Measurements from ENCODE around the gene LAPTM5. TPM values are rescaled to one million over a fixed set of nuclear protein-coding genes. Genes with fewer than 3 reads are reported as not detected.

LAPTM5 gene
- total RNA-seq, 1 donor from 2014 or later = 39.8 TPM

DNA sequence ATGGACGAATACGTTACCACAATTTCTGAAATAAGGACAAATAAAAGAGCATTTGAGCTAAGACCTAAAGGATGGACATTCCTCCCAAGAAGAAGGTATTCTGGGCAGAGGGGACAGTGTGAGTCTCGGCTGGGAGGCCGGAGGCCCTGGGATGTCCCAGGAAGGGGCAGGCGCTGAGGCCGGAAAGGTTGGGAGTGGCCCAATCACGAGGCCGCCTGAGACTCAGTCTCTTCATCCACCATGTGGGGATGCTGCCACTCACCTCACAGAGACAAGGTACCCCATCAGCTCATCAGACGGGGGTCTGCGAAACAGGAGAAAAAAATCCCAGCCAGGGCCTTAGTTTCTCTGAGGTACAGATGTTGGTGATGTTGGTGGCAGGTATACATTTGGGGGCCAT is 24.3 kb upstream of the LAPTM5 start:
- no peaks in the 10 kb centered on the region for H3K9me3 ChIP-seq
- intact Hi-C loops (cut with DNase I) = loop anchor here (2.0 kb wide), 1 partner anchor 61 kb away; no protein-coding TSS in a partner anchor
- H3K4me1 ChIP-seq = no peaks in the 10 kb centered on the region
- no peak overlapping the region for H3K27ac ChIP-seq
- no peak overlapping the region for H3K4me3 ChIP-seq
- no peak for DNase-seq (ENCODE audit: extremely low spot score in 2 of 2)
- H3K27me3 ChIP-seq = no peaks in the 10 kb centered on the region
- TF ChIP-seq, protein P1, sequence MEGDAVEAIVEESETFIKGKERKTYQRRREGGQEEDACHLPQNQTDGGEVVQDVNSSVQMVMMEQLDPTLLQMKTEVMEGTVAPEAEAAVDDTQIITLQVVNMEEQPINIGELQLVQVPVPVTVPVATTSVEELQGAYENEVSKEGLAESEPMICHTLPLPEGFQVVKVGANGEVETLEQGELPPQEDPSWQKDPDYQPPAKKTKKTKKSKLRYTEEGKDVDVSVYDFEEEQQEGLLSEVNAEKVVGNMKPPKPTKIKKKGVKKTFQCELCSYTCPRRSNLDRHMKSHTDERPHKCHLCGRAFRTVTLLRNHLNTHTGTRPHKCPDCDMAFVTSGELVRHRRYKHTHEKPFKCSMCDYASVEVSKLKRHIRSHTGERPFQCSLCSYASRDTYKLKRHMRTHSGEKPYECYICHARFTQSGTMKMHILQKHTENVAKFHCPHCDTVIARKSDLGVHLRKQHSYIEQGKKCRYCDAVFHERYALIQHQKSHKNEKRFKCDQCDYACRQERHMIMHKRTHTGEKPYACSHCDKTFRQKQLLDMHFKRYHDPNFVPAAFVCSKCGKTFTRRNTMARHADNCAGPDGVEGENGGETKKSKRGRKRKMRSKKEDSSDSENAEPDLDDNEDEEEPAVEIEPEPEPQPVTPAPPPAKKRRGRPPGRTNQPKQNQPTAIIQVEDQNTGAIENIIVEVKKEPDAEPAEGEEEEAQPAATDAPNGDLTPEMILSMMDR (IDR thresholded peaks at IDR 0.05) = no peak
- no peak for TF ChIP-seq POLR2A (IDR thresholded peaks at IDR 0.05)
- no peak for TF ChIP-seq POLR2AphosphoS5 (IDR thresholded peaks at IDR 0.05; ENCODE audit: insufficient read depth in 1 of 2, low read depth in 1 of 2)
- no peaks in the 10 kb centered on the region for H3K36me3 ChIP-seq

DNA sequence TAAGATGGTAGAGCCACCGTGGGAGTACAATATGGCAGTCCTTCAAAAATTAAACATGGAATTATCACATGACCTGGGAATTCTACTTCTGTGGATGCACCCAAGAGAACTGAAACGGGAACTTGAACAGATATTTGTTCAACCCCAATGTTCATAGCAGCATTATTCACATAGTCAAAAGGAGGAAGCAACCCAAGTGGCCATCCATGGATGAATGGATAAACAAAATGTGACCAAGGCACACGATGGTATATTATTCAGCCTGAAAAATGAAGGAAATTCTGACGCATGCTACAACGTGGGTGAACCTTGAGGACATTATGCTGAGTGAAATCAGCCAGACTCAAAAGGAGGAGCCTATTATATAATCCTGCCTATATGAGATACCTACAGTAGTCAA is 22.8 kb upstream of the LAPTM5 start:
- H3K36me3 ChIP-seq = no peaks in the 10 kb centered on the region
- H3K4me3 ChIP-seq = no peak overlapping the region
- TF ChIP-seq POLR2A (IDR thresholded peaks at IDR 0.05) = no peak
- TF ChIP-seq POLR2AphosphoS5 (IDR thresholded peaks at IDR 0.05; ENCODE audit: insufficient read depth in 1 of 2, low read depth in 1 of 2) = no peak
- TF ChIP-seq, protein P1 (IDR thresholded peaks at IDR 0.05) = no peak
- no peak for DNase-seq (ENCODE audit: extremely low spot score in 2 of 2)
- H3K27me3 ChIP-seq = no peaks in the 10 kb centered on the region
- H3K9me3 ChIP-seq = no peaks in the 10 kb centered on the region
- H3K27ac ChIP-seq = no peak overlapping the region
- H3K4me1 ChIP-seq = peaks cover under 1% of the 10 kb centered on the region
- intact Hi-C loops (cut with DNase I) = loop anchor here (2.0 kb wide), 1 partner anchor 60 kb away; no protein-coding TSS in a partner anchor

DNA sequence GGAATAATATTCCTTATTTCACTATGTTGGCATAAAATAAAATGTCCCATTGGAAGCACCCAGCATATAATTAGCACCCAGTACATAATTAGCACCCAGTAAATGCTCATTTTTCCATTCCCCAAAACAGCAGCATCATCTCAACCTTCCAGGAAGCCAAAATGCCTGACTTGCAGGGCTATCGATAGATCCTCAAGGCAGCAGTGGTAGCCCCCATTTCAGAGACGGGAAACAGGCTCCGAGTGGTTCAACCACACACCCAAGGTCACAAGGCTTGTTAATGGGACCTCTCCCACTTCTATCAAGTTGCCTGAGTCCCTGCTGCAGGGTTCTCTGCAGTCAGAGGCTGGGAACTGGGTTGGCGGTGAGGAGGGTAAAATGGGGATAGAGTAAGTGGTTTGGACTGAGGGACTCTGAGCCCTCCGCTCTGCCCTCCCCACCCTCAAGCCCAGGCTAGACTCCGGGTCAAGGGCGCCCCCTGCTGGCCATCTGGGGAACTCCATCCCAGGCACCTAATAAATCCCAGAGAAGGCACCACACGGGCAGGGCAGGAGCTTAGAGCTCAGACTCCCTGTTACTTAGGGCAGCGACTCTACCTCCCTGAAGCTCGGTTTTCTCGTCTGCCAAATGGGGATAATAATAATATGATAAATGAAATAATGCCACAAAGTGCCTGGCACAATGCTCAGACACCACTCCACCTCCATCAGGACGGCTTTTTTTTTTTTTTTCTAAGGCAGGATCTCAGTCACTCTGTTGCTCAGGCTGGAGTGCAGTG is 21.9 kb upstream of the LAPTM5 start:
- TF ChIP-seq, protein P1 (IDR thresholded peaks at IDR 0.05) = peak; percentile 89 to 99 (median 98)
- TF ChIP-seq POLR2A (IDR thresholded peaks at IDR 0.05) (no peak), POLR2AphosphoS5 (IDR thresholded peaks at IDR 0.05; ENCODE audit: insufficient read depth in 1 of 2, low read depth in 1 of 2) (peak in 1 of 2 donors; percentile 18)
- Histone ChIP-seq H3K4me1 (peaks cover 9% of the 10 kb centered on the region), H3K36me3 (no peaks in the 10 kb centered on the region), H3K27ac (no peak overlapping the region), H3K4me3 (no peak overlapping the region), H3K9me3 (no peaks in the 10 kb centered on the region), H3K27me3 (no peaks in the 10 kb centered on the region)
- DNase-seq (ENCODE audit: extremely low spot score in 2 of 2) = no peak
- intact Hi-C loops (cut with DNase I) = loop anchor here (2.0 kb wide), 1 partner anchor 59 kb away; no protein-coding TSS in a partner anchor

DNA sequence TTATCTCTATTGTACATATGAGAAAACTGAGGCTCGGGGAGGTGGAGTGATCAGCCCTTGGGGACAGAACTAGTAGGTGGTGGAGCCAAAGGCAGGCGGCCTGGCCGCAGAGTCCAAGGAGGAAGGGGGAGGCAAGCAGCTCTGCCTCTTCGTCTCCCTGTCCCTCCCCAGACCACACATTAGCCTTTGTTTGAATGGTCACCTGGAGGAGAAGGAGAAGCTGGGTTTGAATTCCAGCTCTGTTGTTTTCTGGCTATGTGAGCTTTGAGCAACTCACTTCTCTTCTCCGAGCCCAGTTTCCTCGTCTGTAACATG is 21.4 kb upstream of the LAPTM5 start:
- DNase-seq (ENCODE audit: extremely low spot score in 2 of 2) = no peak
- TF ChIP-seq POLR2AphosphoS5 (IDR thresholded peaks at IDR 0.05; ENCODE audit: insufficient read depth in 1 of 2, low read depth in 1 of 2) = no peak
- TF ChIP-seq, protein P1 (IDR thresholded peaks at IDR 0.05) = no peak
- no peak for TF ChIP-seq POLR2A (IDR thresholded peaks at IDR 0.05)
- no peaks in the 10 kb centered on the region for H3K9me3 ChIP-seq
- H3K27ac ChIP-seq = no peak overlapping the region
- intact Hi-C loops (cut with DNase I) = no loop called here
- H3K4me3 ChIP-seq = no peak overlapping the region
- no peaks in the 10 kb centered on the region for H3K36me3 ChIP-seq
- H3K4me1 ChIP-seq = peaks cover 10% of the 10 kb centered on the region
- no peaks in the 10 kb centered on the region for H3K27me3 ChIP-seq

Measured in vagina (tissue), 2 donors.